B cell (primary cell): ENCODE measurements around the gene SLC18B1.

ENCODE experiments used
- CTCF ChIP-seq: fragments of 200-600 bp; IDR thresholded peaks from one replicate; pipeline ENCODE4 v1.8.0; 2022; ENCODE audit warnings: antibody characterized with exemption, mild to moderate bottlenecking
- EZH2 ChIP-seq: IDR thresholded peaks from 2 replicates; pipeline ENCODE4 v1.6.1; 2012; ENCODE audit warnings: borderline replicate concordance, low read depth, mild to moderate bottlenecking, moderate library complexity, low read length; ENCODE audit not compliant: insufficient read depth, poor library complexity, severe bottlenecking

GRCh38 chr6:132750455-132751248 lies 47.8 kb downstream of the SLC18B1 start:
- TF ChIP-seq CTCF = no peak
- TF ChIP-seq EZH2 = no peak
